Stimulated activated CD8-positive, alpha-beta memory T cell treated with anti-CD3 and anti-CD28 coated beads, Interleukin-2, amount 100 ng/mL, for 48 hours (primary cell): ENCODE data around the gene CLEC18C.
"Not testable (repeated sequence)": the region's sequence is repeated elsewhere in the genome, so short reads cannot be mapped to it uniquely, and the experiment has no call there.

Experiments used
- DNase-seq, 2 donors: peaks; one replicate each; pipeline ENCODE4 v3.0.0-alpha.2; 2020; ENCODE audit warnings: low read depth in 2 of 2

The CLEC18C gene

GRCh38 chr16:70206382-70206781 lies 32.8 kb downstream of the CLEC18C start:
- DNase-seq = not testable (repeated sequence)

DNA sequence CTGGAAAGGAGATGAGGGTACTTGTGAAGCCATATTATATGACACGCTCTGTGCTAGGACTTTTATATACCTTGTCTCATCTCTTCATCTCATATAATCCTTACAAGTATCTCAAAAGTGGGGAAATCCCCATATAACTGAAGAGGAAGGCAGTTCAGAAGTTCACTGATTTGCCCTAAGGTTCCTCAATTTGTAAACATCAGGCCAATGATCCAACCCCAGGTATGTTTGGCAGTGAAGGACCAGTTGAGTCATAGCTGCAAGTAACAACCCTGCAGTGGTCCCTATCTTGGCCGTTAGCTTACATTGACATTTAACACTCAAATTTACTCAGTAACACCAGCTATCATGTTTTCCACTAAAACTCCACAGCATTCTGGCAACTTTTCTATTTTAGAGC lies 45.0 kb downstream of the CLEC18C start:
- DNase-seq = not testable (repeated sequence)

GRCh38 chr16:70222574-70222973 lies 49.0 kb downstream of the CLEC18C start:
- peak in 1 of 2 donors; percentile 3 for DNase-seq

GRCh38 chr16:70223216-70223615 lies 49.6 kb downstream of the CLEC18C start:
- DNase-seq = not testable (repeated sequence)

DNA sequence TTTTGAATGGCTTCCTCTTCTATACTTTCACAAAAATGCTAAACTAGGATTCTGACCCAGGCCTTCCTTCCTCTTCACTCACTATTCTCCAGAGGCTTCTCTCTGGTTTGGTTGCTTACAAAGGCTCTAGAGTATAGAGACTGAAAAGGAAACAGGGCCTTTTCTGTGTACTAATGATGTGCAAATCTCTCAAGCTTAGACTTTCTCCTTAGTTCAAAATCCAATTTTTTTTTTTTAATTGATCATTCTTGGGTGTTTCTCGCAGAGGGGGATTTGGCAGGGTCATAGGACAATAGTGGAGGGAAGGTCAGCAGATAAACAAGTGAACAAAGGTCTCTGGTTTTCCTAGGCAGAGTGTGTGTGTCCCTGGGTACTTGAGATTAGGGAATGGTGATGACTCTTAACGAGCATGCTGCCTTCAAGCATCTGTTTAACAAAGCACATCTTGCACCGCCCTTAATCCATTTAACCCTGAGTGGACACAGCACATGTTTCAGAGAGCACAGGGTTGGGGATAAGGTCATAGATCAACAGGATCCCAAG lies 50.5 kb downstream of the CLEC18C start:
- not testable (repeated sequence) for DNase-seq

DNA sequence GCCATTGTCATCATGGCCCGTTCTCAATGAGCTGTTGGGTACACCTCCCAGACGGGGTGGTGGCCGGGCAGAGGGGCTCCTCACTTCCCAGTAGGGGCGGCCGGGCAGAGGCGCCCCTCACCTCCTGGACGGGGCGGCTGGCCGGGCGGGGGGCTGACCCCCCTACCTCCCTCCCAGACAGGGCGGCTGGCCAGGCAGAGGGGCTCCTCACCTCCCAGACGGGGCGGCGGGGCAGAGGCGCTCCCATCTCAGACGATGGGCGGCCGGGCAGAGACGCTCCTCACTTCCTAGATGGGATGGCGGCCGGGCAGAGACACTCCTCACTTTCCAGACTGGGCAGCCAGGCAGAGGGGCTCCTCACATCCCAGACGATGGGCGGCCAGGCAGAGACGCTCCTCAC lies 51.1 kb downstream of the CLEC18C start:
- DNase-seq = not testable (repeated sequence)

DNA sequence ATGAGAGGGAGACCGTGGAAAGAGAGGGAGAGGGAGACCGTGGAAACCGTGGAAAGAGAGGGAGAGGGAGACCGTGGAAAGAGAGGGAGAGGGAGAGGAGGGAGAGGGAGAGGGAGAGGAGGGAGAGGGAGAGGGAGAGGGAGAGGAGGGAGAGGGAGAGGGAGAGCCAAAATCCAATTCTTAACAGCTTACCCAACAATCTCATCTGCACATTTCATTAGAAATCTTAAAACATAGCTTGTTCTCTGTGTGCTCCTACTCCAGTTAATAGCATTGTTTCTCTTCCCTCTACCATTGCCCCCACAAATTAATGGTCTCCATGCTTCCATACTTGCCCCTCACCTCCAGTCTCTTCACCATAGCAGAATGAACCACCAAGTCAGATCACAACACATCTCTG lies 51.8 kb downstream of the CLEC18C start:
- DNase-seq = not testable (repeated sequence)

DNA sequence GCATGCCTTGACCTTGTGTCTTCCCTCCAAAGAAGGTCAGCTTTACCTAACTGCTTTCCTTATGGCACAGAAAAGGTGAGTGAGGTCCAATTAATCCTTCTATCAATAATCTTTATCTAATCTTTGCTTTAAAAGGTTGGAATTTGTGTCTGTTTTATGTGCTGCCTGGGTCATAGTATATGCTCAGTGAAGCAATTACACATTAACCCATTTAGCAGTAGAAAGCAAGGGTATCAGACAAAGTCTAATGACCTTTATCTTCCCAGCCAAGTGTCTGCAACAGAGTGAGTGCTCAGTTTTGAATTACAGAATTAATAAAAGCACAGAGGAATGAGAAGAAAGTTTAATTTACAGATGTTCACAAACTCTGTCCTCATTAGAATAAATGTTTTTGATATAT lies 52.4 kb downstream of the CLEC18C start:
- DNase-seq = not testable (repeated sequence)

DNA sequence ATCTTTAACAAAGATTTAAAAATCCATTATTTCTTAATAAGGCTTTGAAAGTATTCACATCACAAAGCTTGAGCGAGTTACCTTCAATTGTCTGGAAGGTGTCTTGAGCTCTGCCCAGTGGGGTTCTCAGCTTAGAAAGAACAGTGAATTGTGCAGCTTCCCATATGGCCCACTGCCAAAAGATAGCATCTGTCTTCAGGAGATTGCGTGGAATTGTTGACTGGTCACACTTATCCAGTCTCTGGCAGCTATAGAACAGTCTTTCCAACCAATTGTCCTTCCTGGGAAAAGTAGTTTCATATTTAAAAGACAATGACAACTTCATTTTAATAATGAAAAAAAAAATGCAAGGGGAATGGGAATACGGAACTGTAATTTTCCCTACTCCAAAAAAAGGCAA lies 58.2 kb downstream of the CLEC18C start:
- not testable (repeated sequence) for DNase-seq
